ENCODE results near the gene FRS3. TPM values are rescaled to one million over a fixed set of nuclear protein-coding genes. Genes with fewer than 3 reads are reported as not detected.

The FRS3 gene
- 5.9 TPM for total RNA-seq (2021; ENCODE audit: unreplicated experiment)
- 6.3 TPM in 2 replicates for polyA plus RNA-seq (2012)
- Bru-seq, nascent RNA = percentile 48 among the genes with signal in this experiment
- percentile 46 among the genes with signal in this experiment for BruChase-seq, experiment 1, labeled RNA remaining after a 6-hour chase
- BruChase-seq, experiment 2, labeled RNA remaining after a 2-hour chase = percentile 46 among the genes with signal in this experiment
- long read RNA-seq, partial matches to known transcripts = 0 of 5 reads
- long read RNA-seq, other reads (novel, unspliced or antisense) = 1 of 5 reads

DNA sequence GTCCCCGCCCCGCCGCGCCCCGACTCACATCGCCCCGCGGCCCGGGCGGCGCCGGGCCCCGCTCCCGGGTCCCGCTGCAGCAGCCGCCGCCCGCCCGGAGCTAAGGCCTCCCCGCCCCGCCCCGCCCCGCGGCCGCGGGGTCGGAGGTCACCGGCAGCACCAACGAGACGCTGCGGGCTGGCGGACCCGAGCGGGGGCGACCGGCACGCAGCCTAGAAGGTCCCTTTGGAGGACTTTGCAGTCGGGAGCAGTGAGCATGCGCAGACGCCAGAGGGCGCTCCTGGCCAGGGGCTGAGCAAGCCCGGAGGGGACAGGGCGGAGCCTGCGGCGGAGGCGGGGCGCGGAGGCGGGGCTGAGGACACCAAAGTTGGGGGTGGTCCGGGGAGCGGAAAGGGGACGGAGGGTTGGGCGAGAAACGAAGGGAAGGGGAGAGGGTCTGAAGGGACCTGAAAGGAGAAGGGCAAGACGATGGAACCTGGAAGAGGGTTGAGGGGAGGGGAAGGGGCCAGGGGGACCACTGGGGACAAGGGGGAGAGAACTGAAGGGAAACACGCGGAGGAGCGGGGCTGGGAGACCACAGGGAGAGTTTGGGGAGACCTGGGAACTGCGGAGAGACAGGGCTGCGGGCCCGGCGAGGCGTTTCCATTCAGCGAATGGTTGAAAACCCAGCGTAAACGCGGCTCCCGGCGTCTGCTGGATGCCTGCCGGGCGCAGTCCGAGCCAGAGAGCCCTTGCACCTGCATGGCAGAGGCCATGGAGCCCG lies at the start of gene FRS3:
TSS of gene FRS3 (minus strand) at position 113 of the 763 bp plus-strand sequence. CDS start 2,913 bp downstream, outside the sequence.
- Histone ChIP-seq H4K20me1 (ENCODE audit: insufficient read depth) (no peaks in the 10 kb centered on the region), H3K27me3 (ENCODE audit: insufficient read depth, low read length) (no peaks in the 10 kb centered on the region), H3K4me1 (ENCODE audit: control insufficient read depth in 1 of 2, insufficient read depth in 2 of 2, low read length in 2 of 2) (peaks cover 14 to 23% of the 10 kb centered on the region in 2 experiments), H3K9me3 (ENCODE audit: control insufficient read depth in 1 of 2, insufficient read depth in 1 of 2, low read depth in 1 of 2, low read length in 2 of 2) (no peaks in the 10 kb centered on the region), H3K9ac (ENCODE audit: low read length) (peak within 1 kb of the TSS; percentile 68), H3K79me2 (ENCODE audit: insufficient read depth, low read length) (no peaks in the 10 kb centered on the region), H3K4me3 (replicated peaks in 1 of 2; ENCODE audit: low read depth in 1 of 2, low read length in 2 of 2) (peak within 1 kb of the TSS; percentile 77 to 83), H3K27ac (ENCODE audit: low read depth, low read length) (peak within 1 kb of the TSS; percentile 69), H3K4me2 (ENCODE audit: low read length) (peak within 1 kb of the TSS; percentile 99), H3K9me2 (ENCODE audit: insufficient read depth) (no peaks in the 10 kb centered on the region), H2AFZ (ENCODE audit: low read depth, low read length, poor library complexity, severe bottlenecking) (peak within 1 kb of the TSS; percentile 80), H3K36me3 (ENCODE audit: control insufficient read depth in 1 of 2, insufficient read depth in 2 of 2, low read length in 2 of 2) (no peaks in the 10 kb centered on the region; a peak in 1 of 4 replicates)
- no TSS peak for BruUV-seq (replicated peaks)
- intact Hi-C loops (cut with micrococcal nuclease) = loop anchor here (1.0 to 10.0 kb wide), 5 partner anchors 45 to 435 kb away; partner anchors contain the start of genes MRPS10 and TFEB
- DNase-seq (ENCODE audit: low read depth, low spot score) (peak; percentile 90), ATAC-seq (peak; percentile 91)
- ChIA-PET POLR2A (no interaction called here), RAD21 (ENCODE audit: low non-redundant PET in 1 of 2, low total read pairs in 2 of 2, uncharacterized antibody in 2 of 2, unreplicated experiment in 2 of 2) (no interaction called here), CTCF (interaction anchor here (0.7 to 2.8 kb wide), 3 partner anchors 12 to 265 kb away, joined by 3 to 13 read pairs (median 4); no protein-coding TSS in a partner anchor)
- TF ChIP-seq, protein P1, sequence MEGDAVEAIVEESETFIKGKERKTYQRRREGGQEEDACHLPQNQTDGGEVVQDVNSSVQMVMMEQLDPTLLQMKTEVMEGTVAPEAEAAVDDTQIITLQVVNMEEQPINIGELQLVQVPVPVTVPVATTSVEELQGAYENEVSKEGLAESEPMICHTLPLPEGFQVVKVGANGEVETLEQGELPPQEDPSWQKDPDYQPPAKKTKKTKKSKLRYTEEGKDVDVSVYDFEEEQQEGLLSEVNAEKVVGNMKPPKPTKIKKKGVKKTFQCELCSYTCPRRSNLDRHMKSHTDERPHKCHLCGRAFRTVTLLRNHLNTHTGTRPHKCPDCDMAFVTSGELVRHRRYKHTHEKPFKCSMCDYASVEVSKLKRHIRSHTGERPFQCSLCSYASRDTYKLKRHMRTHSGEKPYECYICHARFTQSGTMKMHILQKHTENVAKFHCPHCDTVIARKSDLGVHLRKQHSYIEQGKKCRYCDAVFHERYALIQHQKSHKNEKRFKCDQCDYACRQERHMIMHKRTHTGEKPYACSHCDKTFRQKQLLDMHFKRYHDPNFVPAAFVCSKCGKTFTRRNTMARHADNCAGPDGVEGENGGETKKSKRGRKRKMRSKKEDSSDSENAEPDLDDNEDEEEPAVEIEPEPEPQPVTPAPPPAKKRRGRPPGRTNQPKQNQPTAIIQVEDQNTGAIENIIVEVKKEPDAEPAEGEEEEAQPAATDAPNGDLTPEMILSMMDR (IDR thresholded peaks at IDR 0.05 in 2 of 3, conservative IDR thresholded peaks at IDR 0.05 in 1 of 3; ENCODE audit: borderline replicate concordance in 1 of 3, insufficient read depth in 1 of 3, low read depth in 2 of 3, low read length in 2 of 3) = peak in 2 of 3 experiments; percentile 86 to 90; a peak in 4 of 6 replicates
- TF ChIP-seq SRF (IDR thresholded peaks at IDR 0.05; ENCODE audit: low read depth) = no peak
- TF ChIP-seq YY1 (IDR thresholded peaks at IDR 0.05; ENCODE audit: extremely low read depth, insufficient replicate concordance, low read depth, low read length) = peak; percentile 81
- no peak for TF ChIP-seq ZNF274 (IDR thresholded peaks at IDR 0.05; ENCODE audit: low read depth, low read length)
- TF ChIP-seq, protein P2, sequence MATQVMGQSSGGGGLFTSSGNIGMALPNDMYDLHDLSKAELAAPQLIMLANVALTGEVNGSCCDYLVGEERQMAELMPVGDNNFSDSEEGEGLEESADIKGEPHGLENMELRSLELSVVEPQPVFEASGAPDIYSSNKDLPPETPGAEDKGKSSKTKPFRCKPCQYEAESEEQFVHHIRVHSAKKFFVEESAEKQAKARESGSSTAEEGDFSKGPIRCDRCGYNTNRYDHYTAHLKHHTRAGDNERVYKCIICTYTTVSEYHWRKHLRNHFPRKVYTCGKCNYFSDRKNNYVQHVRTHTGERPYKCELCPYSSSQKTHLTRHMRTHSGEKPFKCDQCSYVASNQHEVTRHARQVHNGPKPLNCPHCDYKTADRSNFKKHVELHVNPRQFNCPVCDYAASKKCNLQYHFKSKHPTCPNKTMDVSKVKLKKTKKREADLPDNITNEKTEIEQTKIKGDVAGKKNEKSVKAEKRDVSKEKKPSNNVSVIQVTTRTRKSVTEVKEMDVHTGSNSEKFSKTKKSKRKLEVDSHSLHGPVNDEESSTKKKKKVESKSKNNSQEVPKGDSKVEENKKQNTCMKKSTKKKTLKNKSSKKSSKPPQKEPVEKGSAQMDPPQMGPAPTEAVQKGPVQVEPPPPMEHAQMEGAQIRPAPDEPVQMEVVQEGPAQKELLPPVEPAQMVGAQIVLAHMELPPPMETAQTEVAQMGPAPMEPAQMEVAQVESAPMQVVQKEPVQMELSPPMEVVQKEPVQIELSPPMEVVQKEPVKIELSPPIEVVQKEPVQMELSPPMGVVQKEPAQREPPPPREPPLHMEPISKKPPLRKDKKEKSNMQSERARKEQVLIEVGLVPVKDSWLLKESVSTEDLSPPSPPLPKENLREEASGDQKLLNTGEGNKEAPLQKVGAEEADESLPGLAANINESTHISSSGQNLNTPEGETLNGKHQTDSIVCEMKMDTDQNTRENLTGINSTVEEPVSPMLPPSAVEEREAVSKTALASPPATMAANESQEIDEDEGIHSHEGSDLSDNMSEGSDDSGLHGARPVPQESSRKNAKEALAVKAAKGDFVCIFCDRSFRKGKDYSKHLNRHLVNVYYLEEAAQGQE (IDR thresholded peaks at IDR 0.05; ENCODE audit: low read depth) = no peak
- TF ChIP-seq POLR2AphosphoS5 (IDR thresholded peaks at IDR 0.05; ENCODE audit: low read depth, low read length) = peak; percentile 6
